ENCODE measurements around the gene SGPL1.

GRCh38 chr10:70849582-70850016, 33.9 kb downstream of the SGPL1 start:
- TF ChIP-seq GATA3 (IDR thresholded peaks at IDR 0.05; ENCODE audit: low read depth, low read length) (no peak), GATA2 (IDR thresholded peaks at IDR 0.05; ENCODE audit: low read depth, low read length) (no peak)

All from SH-SY5Y (cell line).